Gastrocnemius medialis (tissue), 4 donors: ENCODE measurements around the gene ADGRF3. TPM values are rescaled to one million over a fixed set of nuclear protein-coding genes. Genes with fewer than 3 reads are reported as not detected.
A peak's percentile ranks its signal among the peaks of the same experiment; 100 is the strongest.

Source experiments
- ATAC-seq, 2 donors: fragments of 150-250 bp; one replicate each; pipeline ENCODE4 v1.9.1; 2016
- DNase-seq, 2 donors: peaks; one replicate each; pipeline ENCODE4 v3.0.0-alpha.2; 2019
- H3K27ac ChIP-seq, 4 donors: fragments of 200-600 bp; sonication (generic); 1 replicate in 1 of 4; 2 replicates in 3 of 4; pipeline ENCODE4 v1.5.1; 2016 to 2018; ENCODE audit warnings: mild to moderate bottlenecking in 2 of 4, moderate library complexity in 1 of 4
- H3K27me3 ChIP-seq, 3 donors: fragments of 200-600 bp; sonication (generic) in 2 of 3; 1 replicate in 1 of 3; 2 replicates in 2 of 3; pipeline versions ENCODE4 v1.5.1 to v1.6.0; 2016 to 2019; ENCODE audit warnings: mild to moderate bottlenecking in 1 of 3, moderate library complexity in 1 of 3
- H3K36me3 ChIP-seq, 2 donors: fragments of 200-600 bp; sonication (generic) in 1 of 2; one replicate each; pipeline ENCODE4 v1.5.1; 2017 to 2018
- H3K4me1 ChIP-seq, 2 donors: fragments of 200-600 bp; sonication (generic) in 1 of 2; one replicate each; pipeline ENCODE4 v1.5.1; 2016 to 2017; ENCODE audit warnings: mild to moderate bottlenecking in 2 of 2
- H3K4me3 ChIP-seq, 4 donors: fragments of 200-600 bp; sonication (generic) in 3 of 4; 1 replicate in 1 of 4; 2 replicates in 3 of 4; pipeline ENCODE4 v1.5.1; 2016 to 2019; ENCODE audit warnings: mild to moderate bottlenecking in 2 of 4
- H3K9me3 ChIP-seq, 3 donors: fragments of 200-600 bp; sonication (generic) in 2 of 3; 1 replicate in 1 of 3; 2 replicates in 2 of 3; pipeline ENCODE4 v1.5.1; 2016 to 2019
- POLR2A ChIP-seq, 2 donors: fragments of 450-650 bp; IDR thresholded peaks; one replicate each; pipeline ENCODE4 v1.6.1; 2017; ENCODE audit warnings: antibody characterized with exemption in 2 of 2, mild to moderate bottlenecking in 2 of 2, moderate library complexity in 2 of 2
- in situ Hi-C, 4 donors: fragments of 200-750 bp; cut with MboI; loops; one replicate each; pipeline versions ENCODE4 v1.15.0 to v1.8.0; 2017; ENCODE audit warnings: low sequenced_read_pairs in 4 of 4
- intact Hi-C: fragments of 100-400 bp; cut with DNase I; formaldehyde crosslinking; loops from one replicate; pipeline ENCODE4 v1.15.1; 2023; ENCODE audit warnings: low total_unique reads
- total RNA-seq, 4 donors: library from RNA; depleted of rRNA; stranded (reverse); fragments of >200 nt; gene quantifications; one replicate each; pipeline versions ENCODE4 v1.1.0 to v1.2.3, GENCODE V29; 2016
- TF ChIP-seq, protein P1 (sequence below), 5 experiments: fragments of 450-650 bp in 3 of 5; fragments of 200-600 bp in 2 of 5; sonication (generic) in 2 of 5; IDR thresholded peaks in 4 of 5; conservative IDR thresholded peaks in 1 of 5; 1 replicate in 4 of 5; 2 replicates in 1 of 5; pipeline ENCODE4 v1.5.1; 2016 to 2019; ENCODE audit warnings: antibody characterized with exemption in 5 of 5, mild to moderate bottlenecking in 3 of 5, moderate library complexity in 3 of 5

The ADGRF3 gene
- total RNA-seq, 4 donors from 2014 or later = not detected

DNA sequence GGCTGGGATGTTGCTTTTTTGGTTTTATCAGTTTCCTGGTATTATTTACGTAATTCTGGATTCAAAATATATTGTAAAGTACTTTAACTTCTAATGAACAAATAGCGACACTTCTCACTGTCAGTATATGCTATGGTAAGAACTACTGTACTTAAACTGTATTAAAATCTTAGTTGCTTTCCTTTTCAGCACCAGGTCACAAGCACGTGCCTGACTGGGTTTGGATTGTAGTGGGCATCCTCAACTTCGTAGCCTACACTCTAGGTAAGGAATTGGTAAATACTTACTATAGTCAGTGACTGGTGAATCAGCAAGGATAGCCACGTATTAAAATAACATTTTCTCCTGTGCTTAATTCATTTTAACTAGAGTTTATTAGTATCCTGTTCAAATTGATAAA, 20.4 kb upstream of the ADGRF3 start:
- H3K27ac ChIP-seq = no peak overlapping the region
- no peak overlapping the region for H3K4me3 ChIP-seq
- H3K36me3 ChIP-seq = peaks cover 0 to 43% of the 10 kb centered on the region in 2 donors
- H3K9me3 ChIP-seq = no peaks in the 10 kb centered on the region
- no peak for ATAC-seq
- TF ChIP-seq, protein P1, sequence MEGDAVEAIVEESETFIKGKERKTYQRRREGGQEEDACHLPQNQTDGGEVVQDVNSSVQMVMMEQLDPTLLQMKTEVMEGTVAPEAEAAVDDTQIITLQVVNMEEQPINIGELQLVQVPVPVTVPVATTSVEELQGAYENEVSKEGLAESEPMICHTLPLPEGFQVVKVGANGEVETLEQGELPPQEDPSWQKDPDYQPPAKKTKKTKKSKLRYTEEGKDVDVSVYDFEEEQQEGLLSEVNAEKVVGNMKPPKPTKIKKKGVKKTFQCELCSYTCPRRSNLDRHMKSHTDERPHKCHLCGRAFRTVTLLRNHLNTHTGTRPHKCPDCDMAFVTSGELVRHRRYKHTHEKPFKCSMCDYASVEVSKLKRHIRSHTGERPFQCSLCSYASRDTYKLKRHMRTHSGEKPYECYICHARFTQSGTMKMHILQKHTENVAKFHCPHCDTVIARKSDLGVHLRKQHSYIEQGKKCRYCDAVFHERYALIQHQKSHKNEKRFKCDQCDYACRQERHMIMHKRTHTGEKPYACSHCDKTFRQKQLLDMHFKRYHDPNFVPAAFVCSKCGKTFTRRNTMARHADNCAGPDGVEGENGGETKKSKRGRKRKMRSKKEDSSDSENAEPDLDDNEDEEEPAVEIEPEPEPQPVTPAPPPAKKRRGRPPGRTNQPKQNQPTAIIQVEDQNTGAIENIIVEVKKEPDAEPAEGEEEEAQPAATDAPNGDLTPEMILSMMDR (IDR thresholded peaks at IDR 0.05 in 4 of 5, conservative IDR thresholded peaks at IDR 0.05 in 1 of 5) = no peak
- TF ChIP-seq POLR2A (IDR thresholded peaks at IDR 0.05) = no peak
- in situ Hi-C loops = no loop called here
- H3K27me3 ChIP-seq = no peaks in the 10 kb centered on the region
- no peaks in the 10 kb centered on the region for H3K4me1 ChIP-seq
- DNase-seq = no peak
- intact Hi-C loops = no loop called here

DNA sequence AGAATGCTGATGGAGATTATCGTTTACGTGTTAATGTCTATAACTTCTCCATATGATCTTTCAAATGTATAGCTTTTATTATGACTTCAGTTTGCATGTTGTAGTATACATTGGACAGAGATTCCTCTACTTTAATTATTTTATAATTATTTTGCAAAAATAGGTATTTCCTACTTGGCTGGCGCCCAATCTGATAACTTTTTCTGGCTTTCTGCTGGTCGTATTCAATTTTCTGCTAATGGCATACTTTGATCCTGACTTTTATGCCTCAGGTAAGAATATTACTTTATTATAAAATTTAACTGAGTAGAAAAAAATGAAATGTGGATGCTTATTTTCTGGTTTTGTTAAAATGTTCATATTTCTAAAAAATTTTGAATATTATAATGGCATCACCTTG, 18.1 kb upstream of the ADGRF3 start:
- ATAC-seq = no peak
- H3K4me1 ChIP-seq = peaks cover 8 to 10% of the 10 kb centered on the region in 2 donors
- H3K9me3 ChIP-seq = no peaks in the 10 kb centered on the region
- peaks cover 0 to 43% of the 10 kb centered on the region in 2 donors for H3K36me3 ChIP-seq
- H3K4me3 ChIP-seq = no peak overlapping the region
- in situ Hi-C loops (no loop called here), intact Hi-C loops (no loop called here)
- no peak for TF ChIP-seq POLR2A (IDR thresholded peaks at IDR 0.05)
- TF ChIP-seq, protein P1 (IDR thresholded peaks at IDR 0.05 in 4 of 5, conservative IDR thresholded peaks at IDR 0.05 in 1 of 5) = no peak
- H3K27me3 ChIP-seq = no peaks in the 10 kb centered on the region
- H3K27ac ChIP-seq = no peak overlapping the region
- no peak for DNase-seq

DNA sequence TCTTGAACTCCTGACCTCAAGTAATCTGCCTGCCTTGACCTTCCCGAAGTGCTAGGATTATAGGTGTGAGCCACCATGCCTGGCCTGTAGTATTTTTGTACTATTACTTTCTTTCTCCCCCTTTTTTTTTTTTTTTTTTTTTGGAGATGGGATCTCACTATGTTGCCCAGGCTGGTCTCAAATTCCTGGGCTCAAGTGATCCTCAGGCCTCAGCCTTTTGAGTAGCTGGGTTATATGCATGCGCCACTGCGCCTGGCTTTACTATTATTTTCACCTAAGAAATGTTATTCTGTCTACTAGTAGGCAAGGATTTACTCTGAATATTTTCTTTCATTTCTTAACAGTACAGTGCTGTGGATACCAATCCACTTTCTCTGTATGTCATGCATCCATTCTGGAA, 17.4 kb upstream of the ADGRF3 start:
- no peak overlapping the region for H3K4me3 ChIP-seq
- TF ChIP-seq POLR2A (IDR thresholded peaks at IDR 0.05) = no peak
- TF ChIP-seq, protein P1 (IDR thresholded peaks at IDR 0.05 in 4 of 5, conservative IDR thresholded peaks at IDR 0.05 in 1 of 5) = no peak
- in situ Hi-C loops = no loop called here
- no peak for DNase-seq
- no peak overlapping the region for H3K27ac ChIP-seq
- ATAC-seq = no peak
- intact Hi-C loops = no loop called here
- peaks cover 13 to 15% of the 10 kb centered on the region in 2 donors for H3K4me1 ChIP-seq
- no peaks in the 10 kb centered on the region for H3K27me3 ChIP-seq
- H3K9me3 ChIP-seq = no peaks in the 10 kb centered on the region
- H3K36me3 ChIP-seq = peaks cover 0 to 39% of the 10 kb centered on the region in 2 donors

DNA sequence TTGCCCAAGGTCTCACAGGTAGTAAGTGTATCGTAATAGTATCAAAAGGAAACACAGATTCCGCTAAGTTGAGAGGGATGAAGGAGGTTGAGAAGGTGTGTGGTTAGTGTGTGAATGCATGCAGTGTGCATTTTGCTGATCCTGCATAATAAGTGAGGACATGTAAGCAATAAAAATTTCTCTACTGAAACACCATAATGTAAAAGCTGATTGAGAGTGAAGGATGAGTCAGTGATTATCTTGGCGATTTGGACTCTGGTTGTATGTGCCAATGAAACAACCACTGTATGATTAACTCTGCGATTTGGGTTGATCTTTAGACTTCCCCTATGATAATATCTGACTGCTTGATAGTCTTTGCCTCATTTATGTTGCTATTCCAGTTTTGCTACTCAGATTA, 16.7 kb upstream of the ADGRF3 start:
- Histone ChIP-seq H3K4me1 (peaks cover 15 to 17% of the 10 kb centered on the region in 2 donors), H3K36me3 (peaks cover 0 to 33% of the 10 kb centered on the region in 2 donors), H3K9me3 (no peaks in the 10 kb centered on the region), H3K4me3 (no peak overlapping the region), H3K27ac (no peak overlapping the region), H3K27me3 (no peaks in the 10 kb centered on the region)
- TF ChIP-seq, protein P1 (IDR thresholded peaks at IDR 0.05 in 4 of 5, conservative IDR thresholded peaks at IDR 0.05 in 1 of 5) = no peak
- TF ChIP-seq POLR2A (IDR thresholded peaks at IDR 0.05) = no peak
- intact Hi-C loops (no loop called here), in situ Hi-C loops (no loop called here)
- no peak for ATAC-seq
- no peak for DNase-seq

DNA sequence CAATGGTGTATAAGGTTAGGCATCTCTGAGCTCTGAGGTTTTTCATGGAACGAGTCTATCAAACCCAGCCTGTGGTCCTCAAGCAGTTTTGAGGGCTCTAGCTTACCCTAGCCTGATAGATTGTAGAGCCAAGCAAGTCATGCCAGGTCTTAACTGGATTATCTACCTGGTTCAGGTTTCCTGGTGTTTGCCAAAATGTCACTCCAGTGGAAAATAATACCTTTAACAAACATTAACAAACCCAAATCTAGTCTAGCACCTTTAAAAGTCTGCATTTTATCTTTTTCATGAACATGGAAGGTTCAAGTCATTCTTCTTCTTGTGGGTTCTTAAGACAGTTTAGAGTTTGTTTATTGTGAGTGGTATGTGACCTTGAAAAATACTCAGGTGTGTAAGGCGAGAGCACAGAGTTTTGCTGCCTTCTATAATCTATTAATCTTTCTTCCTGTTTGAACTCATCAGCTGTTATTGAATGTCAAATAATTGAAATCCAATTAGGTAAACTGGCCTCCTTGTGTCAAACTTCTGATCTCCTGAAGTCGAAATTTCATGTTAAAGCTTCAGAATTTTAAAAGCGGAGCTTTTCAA, 13.4 kb upstream of the ADGRF3 start:
- DNase-seq = no peak
- Histone ChIP-seq H3K4me3 (no peak overlapping the region), H3K27me3 (no peaks in the 10 kb centered on the region), H3K9me3 (no peaks in the 10 kb centered on the region), H3K27ac (peak overlapping the region in 1 of 4 donors; percentile 7), H3K4me1 (peaks cover 27 to 33% of the 10 kb centered on the region in 2 donors), H3K36me3 (peaks cover 0 to 4% of the 10 kb centered on the region in 2 donors)
- no peak for TF ChIP-seq POLR2A (IDR thresholded peaks at IDR 0.05)
- TF ChIP-seq, protein P1 (IDR thresholded peaks at IDR 0.05 in 4 of 5, conservative IDR thresholded peaks at IDR 0.05 in 1 of 5) = no peak
- in situ Hi-C loops = no loop called here
- intact Hi-C loops = loop anchor here (2.0 kb wide), 1 partner anchor 143 kb away; no protein-coding TSS in a partner anchor
- ATAC-seq = peak in 1 of 2 donors; percentile 26
